ENCODE results near the gene NKAIN2. TPM values are rescaled to one million over a fixed set of nuclear protein-coding genes. Genes with fewer than 3 reads are reported as not detected.

Gene NKAIN2
- total RNA-seq, 4 donors from 2014 or later: 0.11 to 1.0 (median 0.94) TPM; not detected in 1

DNA sequence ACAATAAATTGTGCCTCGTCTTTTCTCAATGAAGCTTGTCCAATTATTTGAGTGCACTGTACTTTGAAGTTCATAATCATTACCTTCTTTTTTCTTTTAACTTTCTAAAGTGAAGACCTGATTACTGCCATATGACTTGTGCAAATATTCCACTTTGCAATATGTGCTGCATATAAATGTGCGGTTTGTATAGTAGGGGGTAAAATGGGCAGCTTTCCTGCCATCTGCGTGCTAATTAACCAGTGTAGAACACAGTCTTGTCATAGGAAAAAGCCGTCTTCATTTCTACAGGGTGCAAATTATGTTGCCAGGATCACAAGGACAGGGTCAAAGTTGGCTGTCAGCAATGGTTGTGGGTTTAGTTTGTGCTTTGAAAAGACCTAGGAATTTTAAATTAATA lies 397.0 kb downstream of the NKAIN2 start:
- DNase-seq: no peak
- Histone ChIP-seq H3K4me1 (no peaks in the 10 kb centered on the region), H3K9me3 (no peaks in the 10 kb centered on the region), H3K27me3 (no peaks in the 10 kb centered on the region), H3K36me3 (no peaks in the 10 kb centered on the region), H3K4me3 (replicated peaks in 1 of 3) (no peak overlapping the region), H3K27ac (no peak overlapping the region)
- WGBS, 2 donors: 89 to 92% methylated on average over 4 of the region's 4 CpGs
- no peak for TF ChIP-seq POLR2A (IDR thresholded peaks at IDR 0.05)
- TF ChIP-seq, protein P1, sequence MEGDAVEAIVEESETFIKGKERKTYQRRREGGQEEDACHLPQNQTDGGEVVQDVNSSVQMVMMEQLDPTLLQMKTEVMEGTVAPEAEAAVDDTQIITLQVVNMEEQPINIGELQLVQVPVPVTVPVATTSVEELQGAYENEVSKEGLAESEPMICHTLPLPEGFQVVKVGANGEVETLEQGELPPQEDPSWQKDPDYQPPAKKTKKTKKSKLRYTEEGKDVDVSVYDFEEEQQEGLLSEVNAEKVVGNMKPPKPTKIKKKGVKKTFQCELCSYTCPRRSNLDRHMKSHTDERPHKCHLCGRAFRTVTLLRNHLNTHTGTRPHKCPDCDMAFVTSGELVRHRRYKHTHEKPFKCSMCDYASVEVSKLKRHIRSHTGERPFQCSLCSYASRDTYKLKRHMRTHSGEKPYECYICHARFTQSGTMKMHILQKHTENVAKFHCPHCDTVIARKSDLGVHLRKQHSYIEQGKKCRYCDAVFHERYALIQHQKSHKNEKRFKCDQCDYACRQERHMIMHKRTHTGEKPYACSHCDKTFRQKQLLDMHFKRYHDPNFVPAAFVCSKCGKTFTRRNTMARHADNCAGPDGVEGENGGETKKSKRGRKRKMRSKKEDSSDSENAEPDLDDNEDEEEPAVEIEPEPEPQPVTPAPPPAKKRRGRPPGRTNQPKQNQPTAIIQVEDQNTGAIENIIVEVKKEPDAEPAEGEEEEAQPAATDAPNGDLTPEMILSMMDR (IDR thresholded peaks at IDR 0.05): no peak
- intact Hi-C loops (cut with DNase I): no loop called here

DNA sequence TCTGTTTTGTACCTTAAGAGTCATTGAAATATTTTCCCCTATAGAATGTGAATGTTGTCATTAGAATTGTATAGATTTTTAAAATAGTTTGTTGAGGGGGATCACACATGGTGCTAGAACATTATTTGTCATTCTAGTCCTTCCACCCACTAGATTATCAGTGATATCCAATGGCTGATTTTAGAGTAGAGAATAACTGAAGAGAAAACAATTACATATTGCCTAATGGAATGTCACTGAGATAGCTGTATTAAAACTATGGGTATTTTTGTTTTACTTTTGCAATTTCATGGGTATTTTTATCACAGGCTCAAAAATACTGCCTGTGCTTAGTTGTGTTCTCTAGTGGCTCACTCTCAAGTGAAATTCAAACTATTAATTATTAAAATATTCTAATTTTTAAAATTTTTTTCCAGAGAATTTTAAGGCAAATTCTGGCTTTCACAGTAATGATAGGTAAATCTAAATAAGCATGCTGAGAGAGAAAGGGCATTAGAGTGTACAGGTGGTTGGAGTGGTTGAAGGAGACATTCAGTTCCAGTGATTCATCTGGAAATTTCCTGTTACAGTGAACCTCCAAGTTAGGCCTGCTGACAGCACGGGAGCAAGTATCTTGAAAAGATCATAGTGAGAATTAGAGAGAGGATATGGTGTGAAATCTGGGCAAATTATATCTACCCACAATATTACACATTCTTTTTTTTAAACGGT lies 399.6 kb downstream of the NKAIN2 start:
- Histone ChIP-seq H3K9me3 (no peaks in the 10 kb centered on the region), H3K4me3 (replicated peaks in 1 of 3) (no peak overlapping the region), H3K27me3 (no peaks in the 10 kb centered on the region), H3K27ac (no peak overlapping the region), H3K36me3 (no peaks in the 10 kb centered on the region), H3K4me1 (no peaks in the 10 kb centered on the region)
- intact Hi-C loops (cut with DNase I): no loop called here
- WGBS, 2 donors: 77 to 81% methylated on average over 2 of the region's 2 CpGs
- TF ChIP-seq, protein P1 (IDR thresholded peaks at IDR 0.05): no peak
- TF ChIP-seq POLR2A (IDR thresholded peaks at IDR 0.05): no peak
- no peak for DNase-seq

DNA sequence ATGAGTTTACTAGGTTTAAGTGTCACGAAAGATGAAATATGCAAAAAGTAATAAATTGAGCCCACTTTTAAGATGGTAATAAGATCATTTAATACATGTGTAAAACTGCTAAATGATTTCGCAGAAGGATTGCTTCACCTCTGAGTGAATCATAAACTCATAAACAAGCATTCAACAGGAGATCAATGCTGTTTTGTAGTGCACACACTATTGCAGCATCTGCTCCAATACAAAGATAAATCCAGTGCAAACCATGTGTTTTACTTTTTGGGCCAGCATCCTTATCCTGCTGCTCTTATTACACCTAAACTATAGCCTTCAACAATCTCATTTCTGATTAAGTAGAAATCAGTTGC lies 400.1 kb downstream of the NKAIN2 start:
- Histone ChIP-seq H3K9me3 (no peaks in the 10 kb centered on the region), H3K4me3 (replicated peaks in 1 of 3) (no peak overlapping the region), H3K27me3 (no peaks in the 10 kb centered on the region), H3K27ac (no peak overlapping the region), H3K4me1 (no peaks in the 10 kb centered on the region), H3K36me3 (no peaks in the 10 kb centered on the region)
- DNase-seq: no peak
- no peak for TF ChIP-seq POLR2A (IDR thresholded peaks at IDR 0.05)
- intact Hi-C loops (cut with DNase I): no loop called here
- 48 to 70% methylated on average over 2 of the region's 2 CpGs for WGBS, 2 donors

DNA sequence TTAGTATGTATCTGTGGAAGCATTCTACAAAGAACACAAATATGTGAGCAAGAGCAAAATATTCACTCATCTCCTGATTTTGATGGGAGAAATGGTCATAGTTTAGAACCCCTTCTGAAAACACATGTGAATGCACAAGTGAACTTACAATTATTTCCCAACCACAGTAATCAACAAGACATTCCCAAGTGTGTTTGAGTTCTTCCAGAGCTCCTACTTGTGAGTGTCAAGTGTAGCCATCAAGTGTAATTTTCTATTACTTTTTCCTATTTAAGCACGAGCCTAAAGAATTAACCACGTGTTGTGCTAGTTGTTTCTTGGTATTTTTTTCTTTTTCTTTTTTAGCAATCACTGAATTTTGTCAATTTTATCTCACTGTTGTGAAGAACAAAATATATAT lies 402.3 kb downstream of the NKAIN2 start:
- no peaks in the 10 kb centered on the region for H3K9me3 ChIP-seq
- WGBS, 2 donors: 23 to 32% methylated on average over 2 of the region's 2 CpGs
- intact Hi-C loops (cut with DNase I): no loop called here
- no peaks in the 10 kb centered on the region for H3K4me1 ChIP-seq
- H3K36me3 ChIP-seq: no peaks in the 10 kb centered on the region
- no peaks in the 10 kb centered on the region for H3K27me3 ChIP-seq
- no peak for DNase-seq
- no peak overlapping the region for H3K4me3 ChIP-seq (replicated peaks in 1 of 3)
- H3K27ac ChIP-seq: no peak overlapping the region
- TF ChIP-seq, protein P1 (IDR thresholded peaks at IDR 0.05): no peak
- TF ChIP-seq POLR2A (IDR thresholded peaks at IDR 0.05): no peak

DNA sequence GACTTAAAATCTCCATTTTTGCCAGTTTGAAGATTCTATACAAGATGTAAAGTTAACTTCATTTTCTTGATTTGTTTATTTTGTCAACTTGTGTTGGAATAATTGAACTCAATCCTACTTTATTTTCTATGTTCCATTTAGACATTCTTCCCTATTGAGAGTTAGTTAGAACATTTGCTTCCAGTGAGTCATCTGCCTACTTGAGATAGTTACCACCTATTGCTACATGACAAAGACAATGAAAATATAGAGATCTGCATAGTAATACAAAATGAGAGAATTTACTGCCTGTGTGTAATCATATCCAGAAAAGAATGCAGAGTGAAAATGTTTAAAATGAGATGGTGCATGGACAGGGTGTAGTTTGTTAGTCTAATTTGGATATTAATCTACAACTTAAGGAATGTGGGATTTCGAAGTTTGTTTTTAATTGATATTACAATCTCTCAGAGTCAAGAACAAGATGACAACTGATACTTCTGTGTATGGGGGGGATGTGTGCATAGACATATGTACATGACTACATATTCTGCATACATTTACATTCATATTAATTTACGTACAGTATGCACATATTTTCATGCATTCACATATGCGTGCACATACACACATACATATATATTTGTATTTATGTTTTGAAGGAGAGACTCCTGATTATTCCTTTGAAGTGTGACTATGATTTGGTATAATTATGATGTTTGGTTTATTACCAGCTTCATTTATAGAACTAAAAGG lies 420.1 kb downstream of the NKAIN2 start:
- Histone ChIP-seq H3K36me3 (no peaks in the 10 kb centered on the region), H3K27ac (no peak overlapping the region), H3K27me3 (no peaks in the 10 kb centered on the region), H3K4me1 (no peaks in the 10 kb centered on the region), H3K9me3 (no peaks in the 10 kb centered on the region), H3K4me3 (replicated peaks in 1 of 3) (no peak overlapping the region)
- intact Hi-C loops (cut with DNase I): no loop called here
- TF ChIP-seq, protein P1 (IDR thresholded peaks at IDR 0.05): no peak
- no peak for TF ChIP-seq POLR2A (IDR thresholded peaks at IDR 0.05)
- no peak for DNase-seq
- WGBS, 2 donors: 92 to 94% methylated on average over 3 of the region's 3 CpGs

Measured in thyroid gland (tissue), 4 donors.